Muscle layer of duodenum (tissue), 2 donors: ENCODE measurements around the gene PTF1A.

ENCODE experiments used
- H3K27ac ChIP-seq: one replicate; pipeline ENCODE4 v1.7.0; 2013; ENCODE audit warnings: mild to moderate bottlenecking, low read length
- H3K27me3 ChIP-seq: one replicate; pipeline ENCODE4 v1.7.0; 2013; ENCODE audit warnings: low read depth, mild to moderate bottlenecking, control low read depth, low read length
- H3K36me3 ChIP-seq, 2 donors: one replicate each; pipeline ENCODE4 v1.7.0; 2013; ENCODE audit warnings: low read length in 2 of 2, control low read depth in 1 of 2, mild to moderate bottlenecking in 1 of 2; ENCODE audit not compliant: insufficient read depth in 2 of 2, control insufficient read depth in 1 of 2
- H3K4me1 ChIP-seq, 2 donors: one replicate each; pipeline ENCODE4 v1.7.0; 2013; ENCODE audit warnings: low read length in 2 of 2, mild to moderate bottlenecking in 2 of 2, control low read depth in 1 of 2, moderate library complexity in 1 of 2; ENCODE audit not compliant: insufficient read depth in 2 of 2, control insufficient read depth in 1 of 2
- H3K4me3 ChIP-seq, 2 donors: one replicate each; pipeline ENCODE4 v1.7.0; 2013; ENCODE audit warnings: low read length in 2 of 2, low read depth in 1 of 2, mild to moderate bottlenecking in 1 of 2
- H3K9me3 ChIP-seq, 2 donors: one replicate each; pipeline ENCODE4 v1.7.0; 2013; ENCODE audit warnings: low read length in 2 of 2, control low read depth in 1 of 2, mild to moderate bottlenecking in 1 of 2; ENCODE audit not compliant: control insufficient read depth in 1 of 2
- donor health status: healthy.

PTF1A gene

GRCh38 chr10:23189024-23189423, 3.1 kb upstream of the PTF1A start:
- H3K4me1 ChIP-seq, result peaks cover 0 to 19% of the 10 kb centered on the region in 2 donors
- no peaks in the 10 kb centered on the region for H3K36me3 ChIP-seq
- peaks cover 15% of the 10 kb centered on the region for H3K27me3 ChIP-seq
- H3K4me3 ChIP-seq, result no peak overlapping the region
- H3K9me3 ChIP-seq, result no peaks in the 10 kb centered on the region
- H3K27ac ChIP-seq, result no peak overlapping the region

GRCh38 chr10:23190872-23191763, 994 bp upstream of the PTF1A start:
- no peak overlapping the region for H3K27ac ChIP-seq
- peaks cover 0 to 27% of the 10 kb centered on the region in 2 donors for H3K4me1 ChIP-seq
- no peaks in the 10 kb centered on the region for H3K9me3 ChIP-seq
- no peak overlapping the region for H3K4me3 ChIP-seq
- H3K36me3 ChIP-seq, result no peaks in the 10 kb centered on the region
- peaks cover 33% of the 10 kb centered on the region for H3K27me3 ChIP-seq

- Histone ChIP-seq H3K27me3 (peaks cover 38% of the 10 kb centered on the region), H3K27ac (no peak overlapping the region), H3K36me3 (no peaks in the 10 kb centered on the region), H3K9me3 (no peaks in the 10 kb centered on the region), H3K4me3 (peak overlapping the region in 1 of 2 donors; percentile 40), H3K4me1 (peaks cover 0 to 27% of the 10 kb centered on the region in 2 donors)
Measured at GRCh38 chr10:23192712-23193434, 761 bp downstream of the PTF1A start.

- Histone ChIP-seq H3K27me3 (peaks cover 38% of the 10 kb centered on the region), H3K4me3 (no peak overlapping the region), H3K36me3 (no peaks in the 10 kb centered on the region), H3K27ac (no peak overlapping the region), H3K4me1 (peaks cover 0 to 27% of the 10 kb centered on the region in 2 donors), H3K9me3 (no peaks in the 10 kb centered on the region)
Measured at GRCh38 chr10:23193435-23194074, 1.4 kb downstream of the PTF1A start.

- H3K4me3 ChIP-seq, result peak overlapping the region in 1 of 2 donors; percentile 35
- H3K4me1 ChIP-seq, result peaks cover 0 to 27% of the 10 kb centered on the region in 2 donors
- H3K27me3 ChIP-seq, result peaks cover 38% of the 10 kb centered on the region
- no peak overlapping the region for H3K27ac ChIP-seq
- no peaks in the 10 kb centered on the region for H3K36me3 ChIP-seq
- no peaks in the 10 kb centered on the region for H3K9me3 ChIP-seq
Measured at GRCh38 chr10:23194471-23194965, 2.4 kb downstream of the PTF1A start.

- Histone ChIP-seq H3K4me3 (peak overlapping the region in 1 of 2 donors; percentile 35), H3K4me1 (peaks cover 0 to 27% of the 10 kb centered on the region in 2 donors), H3K27me3 (peaks cover 41% of the 10 kb centered on the region), H3K27ac (no peak overlapping the region), H3K9me3 (no peaks in the 10 kb centered on the region), H3K36me3 (no peaks in the 10 kb centered on the region)
Measured at GRCh38 chr10:23194966-23195845, 3.1 kb downstream of the PTF1A start.

GRCh38 chr10:23195846-23196600, 3.9 kb downstream of the PTF1A start:
- H3K4me3 ChIP-seq, result no peak overlapping the region
- H3K4me1 ChIP-seq, result peaks cover 0 to 27% of the 10 kb centered on the region in 2 donors
- no peaks in the 10 kb centered on the region for H3K9me3 ChIP-seq
- peaks cover 44% of the 10 kb centered on the region for H3K27me3 ChIP-seq
- H3K27ac ChIP-seq, result no peak overlapping the region
- no peaks in the 10 kb centered on the region for H3K36me3 ChIP-seq

- peaks cover 0 to 21% of the 10 kb centered on the region in 2 donors for H3K4me1 ChIP-seq
- H3K27ac ChIP-seq, result no peak overlapping the region
- peaks cover 41% of the 10 kb centered on the region for H3K27me3 ChIP-seq
- no peaks in the 10 kb centered on the region for H3K36me3 ChIP-seq
- no peak overlapping the region for H3K4me3 ChIP-seq
- no peaks in the 10 kb centered on the region for H3K9me3 ChIP-seq
Measured at GRCh38 chr10:23196915-23197314, 4.8 kb downstream of the PTF1A start.

GRCh38 chr10:23197416-23197861, 5.3 kb downstream of the PTF1A start:
- Histone ChIP-seq H3K4me3 (no peak overlapping the region), H3K36me3 (no peaks in the 10 kb centered on the region), H3K4me1 (peaks cover 0 to 16% of the 10 kb centered on the region in 2 donors), H3K9me3 (no peaks in the 10 kb centered on the region), H3K27me3 (peaks cover 41% of the 10 kb centered on the region), H3K27ac (no peak overlapping the region)

- no peaks in the 10 kb centered on the region for H3K9me3 ChIP-seq
- no peaks in the 10 kb centered on the region for H3K36me3 ChIP-seq
- H3K27ac ChIP-seq, result no peak overlapping the region
- peaks cover 0 to 9% of the 10 kb centered on the region in 2 donors for H3K4me1 ChIP-seq
- H3K27me3 ChIP-seq, result peaks cover 46% of the 10 kb centered on the region
- H3K4me3 ChIP-seq, result no peak overlapping the region
Measured at GRCh38 chr10:23198610-23198939, 6.5 kb downstream of the PTF1A start.
